ENCODE data around the gene CPED1.

Gene CPED1

GRCh38 chr7:121041516-121042148 lies 53.1 kb downstream of the CPED1 start:
- no peak for TF ChIP-seq CTCF (IDR thresholded peaks at IDR 0.05)
- Histone ChIP-seq H3K4me3 (ENCODE audit: low read depth, low read length) (no peak overlapping the region), H3K27ac (no peak overlapping the region)

GRCh38 chr7:121042195-121042594 lies 53.7 kb downstream of the CPED1 start:
- Histone ChIP-seq H3K4me3 (ENCODE audit: low read depth, low read length) (no peak overlapping the region), H3K4me2 (ENCODE audit: low read length) (no peak overlapping the region), H3K27ac (peak overlapping the region; percentile 18), H3K9me3 (ENCODE audit: control insufficient read depth, low read length) (no peaks in the 10 kb centered on the region), H3K9ac (no peak overlapping the region), H3K27me3 (ENCODE audit: control insufficient read depth, insufficient read depth, low read length) (no peaks in the 10 kb centered on the region), H3K79me2 (no peaks in the 10 kb centered on the region), H2AFZ (no peak overlapping the region), H3K36me3 (ENCODE audit: control insufficient read depth, insufficient read depth, low read length) (no peaks in the 10 kb centered on the region), H3K4me1 (peaks cover 4% of the 10 kb centered on the region)
- no peak for TF ChIP-seq CTCF (IDR thresholded peaks at IDR 0.05)

More at GRCh38 chr7:121041516-121042148, 53.1 kb downstream of the CPED1 start:
- Histone ChIP-seq H3K9me3 (ENCODE audit: control insufficient read depth, low read length) (no peaks in the 10 kb centered on the region), H3K4me2 (ENCODE audit: low read length) (no peak overlapping the region), H3K36me3 (ENCODE audit: control insufficient read depth, insufficient read depth, low read length) (no peaks in the 10 kb centered on the region), H3K9ac (no peak overlapping the region), H3K27me3 (ENCODE audit: control insufficient read depth, insufficient read depth, low read length) (no peaks in the 10 kb centered on the region), H3K79me2 (no peaks in the 10 kb centered on the region), H2AFZ (no peak overlapping the region), H3K4me1 (peaks cover 4% of the 10 kb centered on the region)

GRCh38 chr7:121042899-121043298 lies 54.4 kb downstream of the CPED1 start:
- Histone ChIP-seq H2AFZ (no peak overlapping the region), H3K4me1 (peaks cover 4% of the 10 kb centered on the region), H3K9me3 (ENCODE audit: control insufficient read depth, low read length) (no peaks in the 10 kb centered on the region), H3K27me3 (ENCODE audit: control insufficient read depth, insufficient read depth, low read length) (no peaks in the 10 kb centered on the region), H3K4me3 (ENCODE audit: low read depth, low read length) (no peak overlapping the region), H3K79me2 (no peaks in the 10 kb centered on the region), H3K9ac (no peak overlapping the region), H3K4me2 (ENCODE audit: low read length) (no peak overlapping the region), H3K36me3 (ENCODE audit: control insufficient read depth, insufficient read depth, low read length) (no peaks in the 10 kb centered on the region), H3K27ac (no peak overlapping the region)
- TF ChIP-seq CTCF (IDR thresholded peaks at IDR 0.05): no peak

- TF ChIP-seq CTCF (IDR thresholded peaks at IDR 0.05): no peak
- H3K79me2 ChIP-seq: no peaks in the 10 kb centered on the region
- H3K4me3 ChIP-seq (ENCODE audit: low read depth, low read length): no peak overlapping the region
- H3K27ac ChIP-seq: no peak overlapping the region
- H3K9ac ChIP-seq: no peak overlapping the region
- H2AFZ ChIP-seq: no peak overlapping the region
- H3K4me2 ChIP-seq (ENCODE audit: low read length): no peak overlapping the region
- no peaks in the 10 kb centered on the region for H3K9me3 ChIP-seq (ENCODE audit: control insufficient read depth, low read length)
- no peaks in the 10 kb centered on the region for H3K27me3 ChIP-seq (ENCODE audit: control insufficient read depth, insufficient read depth, low read length)
- peaks cover 4% of the 10 kb centered on the region for H3K4me1 ChIP-seq
- no peaks in the 10 kb centered on the region for H3K36me3 ChIP-seq (ENCODE audit: control insufficient read depth, insufficient read depth, low read length)
Observed at GRCh38 chr7:121043314-121044234, 55.1 kb downstream of the CPED1 start.
